GM19438 (cell line): ENCODE measurements around the gene C19orf25.
"Not testable (repeated sequence)": the region's sequence is repeated elsewhere in the genome, so short reads cannot be mapped to it uniquely, and the experiment has no call there.

Experiments used
- ATAC-seq: cut with Tn5 transposase; IDR thresholded peaks from one replicate; pipeline ENCODE4 v1.9.1; 2021; ENCODE audit warnings: low read depth; ENCODE audit not compliant: unreplicated experiment

The C19orf25 gene

DNA sequence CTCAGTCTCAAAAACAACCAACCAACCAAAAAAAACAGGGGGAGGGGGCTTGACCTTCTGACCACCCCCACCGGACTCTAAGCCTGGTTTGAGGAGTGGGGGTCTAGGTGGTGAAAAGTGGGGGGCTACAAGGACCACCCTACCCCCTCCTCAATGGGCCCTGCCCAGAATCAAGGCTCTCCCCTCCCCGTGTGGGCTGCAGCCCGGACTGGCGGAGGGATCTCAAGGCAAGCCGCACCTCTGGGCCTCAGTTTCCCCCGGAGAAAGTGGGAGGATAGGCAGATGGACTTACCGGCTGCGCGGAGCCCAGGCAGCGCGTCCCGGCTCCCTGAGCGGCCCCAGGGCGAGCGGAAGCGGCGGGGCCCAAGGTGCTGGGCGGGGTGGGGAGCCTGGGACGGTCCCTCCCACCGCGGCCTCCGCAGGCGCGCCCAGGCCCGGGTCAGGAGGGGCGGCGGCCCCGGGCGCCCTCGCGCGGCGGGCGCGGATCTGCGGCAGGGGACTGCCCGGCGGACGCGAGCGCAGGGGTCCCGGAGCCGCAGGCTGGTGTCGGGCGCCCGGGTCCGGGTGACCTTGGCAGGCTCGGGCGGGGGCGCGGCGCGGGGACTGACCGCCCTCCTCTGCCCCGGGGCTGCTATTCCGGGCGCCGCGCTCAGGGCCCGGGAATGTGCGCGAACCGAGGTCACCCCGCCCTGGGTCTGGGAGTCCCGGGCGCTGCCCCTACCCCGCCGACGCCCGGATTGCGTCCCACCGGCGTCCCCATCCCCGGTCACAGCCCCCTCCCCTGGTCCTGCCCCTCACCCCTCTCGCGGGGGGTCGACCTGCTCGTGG lies 33.9 kb upstream of the C19orf25 start, which contains the start of gene ADAMTSL5:
Gene ADAMTSL5, minus strand, starts transcription at position 349 of the 828 bp plus-strand sequence. CDS start 2,076 bp downstream, outside the sequence.
- ATAC-seq: no peak

DNA sequence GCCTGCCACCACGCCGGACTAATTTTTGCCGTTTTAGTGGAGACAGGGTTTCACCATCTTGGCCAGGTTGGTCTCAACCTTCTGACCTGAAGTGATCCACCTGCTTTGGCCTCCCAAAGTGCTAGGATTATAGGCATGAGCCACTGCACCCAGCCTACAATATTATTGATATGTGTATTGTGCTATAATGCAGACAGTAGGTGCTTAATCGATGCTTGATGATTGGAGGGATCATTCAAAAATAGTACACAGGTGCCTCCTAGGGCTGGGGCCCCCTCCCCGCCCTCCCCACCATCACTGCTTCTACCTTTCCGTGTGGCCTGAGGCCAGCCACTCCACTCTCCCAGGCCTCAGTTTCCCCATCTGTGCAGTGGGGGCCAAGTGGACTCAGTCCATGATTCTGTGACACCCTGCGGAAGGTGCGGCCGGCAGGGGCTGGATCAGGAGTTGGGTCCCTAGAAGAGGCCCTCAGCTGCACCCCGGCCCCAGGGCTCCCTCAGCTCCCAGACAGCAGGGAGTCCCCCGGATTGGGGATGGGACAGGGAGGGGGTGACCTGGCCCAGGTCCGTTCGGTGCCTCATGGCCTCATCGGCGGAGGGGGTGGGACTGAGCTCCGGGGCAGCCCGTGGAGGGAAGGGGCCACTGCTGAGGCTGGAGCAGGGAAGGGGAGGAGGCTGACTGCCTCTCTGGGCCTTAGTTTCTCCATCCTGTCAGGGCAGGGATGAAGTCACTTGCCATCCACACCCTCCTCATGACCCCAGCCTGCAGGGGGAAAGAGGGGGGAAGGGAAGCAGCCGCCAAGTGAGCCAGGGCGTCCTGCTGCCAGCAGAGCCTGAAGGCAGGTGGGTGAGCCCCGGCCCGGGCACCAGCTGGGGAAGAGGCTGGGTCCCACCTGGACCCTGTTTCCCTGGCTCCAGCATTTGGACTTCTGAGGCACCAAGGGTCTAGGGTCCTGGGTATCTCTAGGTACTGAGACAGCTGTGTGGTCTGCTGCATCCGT lies 32.6 kb upstream of the C19orf25 start:
- ATAC-seq: no peak

DNA sequence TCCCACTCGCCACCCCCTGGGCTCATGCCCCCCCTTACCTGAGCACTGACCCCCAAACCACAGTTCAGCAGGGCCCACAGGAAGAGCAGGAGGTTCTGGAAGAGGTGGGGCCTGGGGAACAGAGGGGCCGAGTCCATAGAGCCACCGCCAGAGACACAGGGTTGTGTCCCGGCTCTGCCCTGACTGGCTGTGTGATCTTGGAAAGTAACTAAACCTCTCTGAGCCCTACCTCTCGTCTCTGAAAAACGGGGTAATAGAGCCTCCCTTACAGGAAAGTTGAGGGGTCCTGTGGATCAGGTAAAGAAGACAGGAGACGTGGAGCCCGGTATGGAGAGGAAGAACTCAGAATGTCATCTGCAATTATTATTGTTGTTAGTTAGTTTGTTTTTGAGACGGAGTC lies 31.8 kb upstream of the C19orf25 start:
- ATAC-seq: no peak

DNA sequence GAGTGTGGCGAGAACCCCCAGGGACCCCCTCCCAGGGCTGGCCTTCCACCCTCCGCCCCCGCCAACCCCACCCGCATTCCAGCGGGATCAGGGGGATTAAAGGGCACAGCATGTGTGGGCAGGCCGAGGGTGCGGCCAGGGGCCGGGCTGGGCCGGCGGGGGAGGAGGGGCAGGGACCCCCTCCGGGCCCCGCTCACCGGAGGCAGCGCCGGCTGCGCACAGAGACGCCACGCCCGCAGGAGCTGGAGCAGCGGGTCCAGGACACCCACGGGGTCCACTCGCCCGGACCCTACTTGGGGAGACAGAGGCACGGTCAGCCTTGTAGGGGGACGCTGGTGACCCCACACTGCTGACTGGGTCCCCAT lies 31.4 kb upstream of the C19orf25 start:
- no peak for ATAC-seq

DNA sequence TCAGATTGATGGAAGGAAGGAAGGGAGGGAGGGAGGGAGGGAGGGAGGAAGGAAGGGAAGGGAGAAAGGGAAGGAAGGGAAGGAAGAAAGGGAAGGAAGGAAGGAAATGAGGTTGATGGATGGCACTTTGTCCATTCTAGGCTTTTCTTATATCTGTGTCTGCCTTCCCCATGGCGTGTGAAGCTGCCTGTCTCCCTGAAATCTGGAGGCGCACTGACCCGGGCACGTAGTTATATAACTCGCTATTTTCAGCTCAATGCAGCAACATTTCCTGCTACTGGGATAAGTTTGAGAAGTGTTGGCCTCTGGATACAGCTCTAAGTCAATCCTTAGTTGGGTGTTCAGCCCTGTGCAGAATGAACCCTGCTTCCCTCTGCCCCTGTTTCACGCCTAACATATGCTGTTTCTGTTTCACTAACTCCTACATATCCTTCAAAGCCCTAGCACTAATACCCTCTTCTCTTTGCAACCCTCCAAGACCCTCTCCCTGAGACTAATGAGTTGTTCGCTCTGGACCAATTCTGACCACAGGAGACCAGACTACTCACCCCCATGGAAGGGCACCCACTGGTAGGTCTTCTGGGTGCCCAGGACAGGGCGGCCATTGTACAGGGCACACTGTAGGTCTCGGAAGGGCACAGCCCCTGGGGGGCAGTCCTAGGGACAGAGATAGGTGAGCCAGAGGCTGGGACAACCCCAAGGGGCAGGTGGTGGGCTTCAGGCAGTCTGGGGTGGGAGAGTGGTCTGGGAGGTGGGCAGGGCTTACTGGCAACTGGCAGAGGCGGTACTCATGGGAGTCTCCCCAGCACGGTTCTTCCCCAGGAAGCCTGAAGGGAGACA lies 30.8 kb upstream of the C19orf25 start:
- ATAC-seq: no peak

DNA sequence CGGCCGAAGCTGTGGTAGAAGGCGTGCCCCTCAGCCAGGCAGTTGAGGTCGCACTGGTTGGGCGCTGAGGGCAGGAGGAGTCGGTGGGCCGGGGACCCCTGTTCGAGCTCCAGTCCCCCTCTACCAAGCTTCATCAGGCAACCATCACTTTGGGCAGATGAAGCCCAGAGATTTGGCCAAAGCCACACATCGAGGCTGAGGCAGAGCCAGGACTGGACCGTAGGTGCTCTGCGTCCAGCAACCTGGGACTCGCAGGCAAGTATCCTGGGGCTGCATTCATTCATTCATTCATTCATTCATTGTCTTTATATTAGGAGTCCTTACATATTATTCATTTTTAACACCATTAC lies 29.5 kb upstream of the C19orf25 start:
- no peak for ATAC-seq

DNA sequence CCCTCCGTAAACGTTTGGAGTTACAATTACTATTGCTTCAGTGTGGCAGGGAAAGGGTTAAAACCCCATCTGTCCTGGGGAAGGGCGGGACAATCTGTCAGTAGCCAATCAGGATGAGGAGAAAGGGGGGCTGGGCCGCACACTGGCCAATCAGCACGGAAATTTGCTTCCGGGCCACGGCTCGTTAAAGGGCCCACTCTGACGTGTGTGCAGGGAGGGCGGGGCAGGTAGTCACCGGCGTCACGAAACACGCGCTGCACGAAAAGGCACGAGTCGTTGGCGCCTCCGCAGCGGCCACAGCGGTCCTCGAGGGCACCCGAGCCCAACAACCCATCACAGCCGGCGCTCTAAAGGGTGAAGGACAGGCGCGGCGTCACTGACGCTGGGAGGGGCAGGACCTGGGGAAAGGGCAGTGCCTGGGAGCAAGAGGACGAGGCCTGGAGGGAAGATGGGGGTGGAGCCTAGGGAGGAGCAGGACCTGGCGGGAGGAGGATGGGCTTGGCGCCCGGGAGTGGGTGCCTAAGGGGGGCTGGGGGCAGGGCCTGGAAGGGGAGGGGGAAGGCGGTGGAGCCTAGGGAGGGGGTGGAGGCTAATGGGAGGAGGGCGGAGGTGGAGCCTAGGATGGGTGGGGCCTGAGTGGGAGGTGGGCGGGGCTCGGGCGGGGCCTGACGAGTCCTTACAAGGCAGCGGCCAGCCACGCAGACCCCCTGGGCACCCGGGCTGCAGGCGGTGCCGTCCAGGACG lies 28.9 kb upstream of the C19orf25 start:
- ATAC-seq: no peak

DNA sequence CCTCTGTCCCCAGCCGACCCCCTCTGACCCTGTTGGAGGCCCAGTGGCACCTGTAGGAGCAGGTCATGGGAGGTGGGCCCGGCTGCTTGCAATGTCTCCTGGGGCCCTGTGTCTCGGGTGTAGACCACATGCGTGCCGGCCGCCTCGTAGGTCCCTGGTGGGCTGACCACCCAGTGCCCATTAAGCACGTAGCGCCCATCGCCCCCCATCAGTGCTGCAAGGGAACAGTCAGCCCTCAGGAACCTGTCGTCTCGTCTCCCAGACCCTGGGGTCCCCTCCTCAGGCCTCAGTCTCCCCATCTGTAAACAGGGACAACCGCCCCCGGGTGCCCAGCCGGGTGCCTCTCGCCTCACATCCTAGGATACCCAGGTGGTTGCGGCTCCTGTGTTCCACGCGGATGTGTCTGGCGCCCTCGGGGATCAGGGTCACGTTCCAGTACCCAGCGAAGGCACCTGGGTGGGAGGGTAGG lies 28.2 kb upstream of the C19orf25 start:
- ATAC-seq: no peak

DNA sequence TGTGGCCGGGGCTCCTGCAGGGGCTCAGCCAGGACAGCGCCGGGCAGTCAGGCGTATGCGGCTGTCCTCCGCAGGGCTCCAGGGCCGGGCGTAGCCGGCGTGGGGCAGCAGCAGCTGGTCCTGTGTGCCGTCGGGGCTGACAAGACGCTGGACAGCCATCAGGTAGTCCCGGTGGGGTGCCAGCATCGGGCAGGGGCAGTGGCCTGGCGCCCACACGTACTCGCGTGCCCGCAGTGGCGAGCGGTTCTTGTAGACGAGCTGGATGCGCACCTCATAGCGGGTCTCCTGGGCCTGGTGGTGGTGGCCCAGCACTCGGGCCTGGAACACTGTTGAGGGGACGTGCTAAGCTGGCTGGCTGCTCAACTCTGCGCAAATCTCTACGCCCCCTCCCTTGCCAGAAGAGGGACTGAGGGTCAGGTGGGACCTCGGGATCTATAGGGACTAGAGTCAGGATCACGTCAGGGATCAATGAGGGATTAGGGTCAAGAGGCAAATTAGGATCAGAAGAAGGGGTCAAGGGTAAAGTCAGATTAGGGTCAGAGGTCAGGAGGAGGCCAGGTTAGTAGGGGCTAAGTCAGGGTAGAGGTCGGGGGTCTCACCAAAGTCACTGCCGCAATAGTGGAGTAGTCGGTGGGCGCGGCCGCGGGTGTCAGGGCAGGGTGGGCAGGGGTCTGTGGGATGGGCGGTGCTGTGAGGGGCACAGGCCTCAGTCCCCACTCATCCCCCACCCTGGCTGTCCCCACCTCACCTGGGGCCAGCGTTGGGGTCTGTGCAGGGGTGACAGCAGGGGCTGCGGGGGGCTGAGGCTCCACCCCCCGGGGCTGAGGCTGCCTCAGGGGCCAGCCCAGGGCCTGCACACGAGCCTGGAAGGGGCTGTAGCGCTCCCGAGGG lies 27.2 kb upstream of the C19orf25 start:
- no peak for ATAC-seq

DNA sequence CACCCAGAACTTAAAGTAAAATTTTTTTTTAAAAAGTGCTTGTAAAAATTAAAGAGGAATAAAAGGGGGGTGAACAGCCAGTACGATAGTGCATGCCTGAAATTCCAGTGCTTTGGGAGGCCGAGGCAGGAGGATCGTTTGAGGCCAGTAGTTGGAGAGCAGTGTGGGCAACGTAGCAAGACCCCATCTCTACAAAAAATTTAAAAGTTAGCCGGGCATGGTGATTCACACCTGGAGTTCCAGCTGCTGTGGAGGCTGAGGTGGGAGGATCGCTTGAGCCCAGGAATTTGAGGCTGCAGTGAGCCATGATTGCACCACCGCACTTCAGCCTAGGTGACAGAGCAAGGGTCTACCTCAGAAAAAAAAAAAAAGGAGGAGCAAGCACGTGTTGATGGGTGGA lies 26.0 kb upstream of the C19orf25 start:
- no peak for ATAC-seq

DNA sequence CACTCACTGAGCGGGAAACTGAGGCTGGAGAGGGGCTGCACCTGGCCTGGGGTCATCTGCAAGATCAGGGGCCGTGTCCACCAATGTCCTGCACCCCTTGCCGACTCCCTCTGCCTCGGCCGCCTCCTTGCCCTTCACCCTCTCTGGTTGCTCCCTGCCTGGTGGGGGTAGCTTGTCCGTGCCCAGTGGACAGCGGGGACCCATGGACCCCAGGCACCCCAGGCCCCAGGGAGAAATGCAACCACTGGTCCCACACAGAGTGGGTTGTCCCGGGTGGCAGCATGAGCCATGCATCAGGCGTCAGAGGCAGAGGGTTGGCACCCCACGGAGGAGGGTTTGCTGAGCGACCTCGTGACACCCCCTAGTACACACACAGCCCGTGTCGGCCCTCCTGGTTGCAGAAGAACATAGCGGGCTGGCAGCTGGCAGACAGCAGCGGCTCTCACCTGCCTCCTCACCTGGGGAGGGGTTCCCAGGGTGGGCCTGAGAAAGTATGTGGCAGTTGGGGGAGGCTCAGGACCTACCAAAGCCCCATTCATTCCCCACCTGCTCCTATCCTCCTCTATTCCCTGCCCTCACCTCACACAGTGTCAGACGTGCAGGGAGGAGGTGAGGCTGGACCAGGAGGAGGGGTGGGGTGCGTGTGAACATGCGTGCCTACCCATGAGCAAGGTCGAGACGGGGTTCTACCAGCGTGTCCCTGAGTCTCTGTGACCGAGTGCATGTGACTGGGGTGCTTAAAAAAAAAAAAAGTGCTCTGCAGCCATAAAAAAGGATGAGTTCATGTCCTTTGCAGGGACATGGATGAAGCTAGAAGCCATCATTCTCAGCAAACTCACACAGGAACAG lies 25.1 kb upstream of the C19orf25 start:
- ATAC-seq: no peak

DNA sequence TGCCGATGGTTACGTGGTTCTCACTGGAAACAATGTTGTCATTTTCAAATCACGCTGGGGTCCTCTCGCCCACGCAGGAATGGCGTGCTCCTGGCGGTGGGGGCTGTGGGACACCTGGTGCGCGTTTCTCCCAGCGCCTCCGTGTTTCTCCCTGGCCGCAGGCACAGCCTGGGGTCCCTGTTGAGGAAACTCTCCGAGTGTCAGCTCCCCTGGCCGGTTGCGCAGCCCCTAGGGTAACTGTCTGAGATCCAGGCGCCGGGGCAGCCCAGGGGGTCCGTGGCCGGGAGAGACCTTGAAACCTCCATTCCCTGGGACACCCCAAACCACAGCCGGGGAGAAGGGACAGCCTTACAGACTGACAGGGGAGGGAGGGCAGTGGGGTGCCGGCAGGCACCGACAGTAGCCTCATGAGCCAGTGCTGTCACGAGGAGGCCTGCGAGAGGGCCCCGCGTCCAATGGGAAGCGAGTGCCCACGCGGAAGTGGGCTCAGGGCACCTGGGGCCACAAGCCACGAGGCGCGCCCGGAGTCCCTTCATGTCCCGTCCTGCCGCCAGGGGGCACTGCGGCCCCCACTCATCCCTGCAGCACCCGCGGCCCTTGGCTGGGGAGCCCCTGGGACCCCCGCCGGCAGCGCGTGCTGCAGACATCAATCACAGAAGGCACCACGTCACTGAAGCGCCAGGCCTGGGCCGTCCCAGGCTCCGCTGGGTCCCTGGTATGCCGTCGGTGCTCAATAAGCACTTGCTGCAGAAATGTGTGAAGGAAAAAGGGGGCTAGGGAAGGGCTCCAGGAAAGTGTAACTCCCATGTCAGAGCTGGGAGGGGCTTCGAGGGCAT lies 24.3 kb upstream of the C19orf25 start:
- ATAC-seq: no peak

DNA sequence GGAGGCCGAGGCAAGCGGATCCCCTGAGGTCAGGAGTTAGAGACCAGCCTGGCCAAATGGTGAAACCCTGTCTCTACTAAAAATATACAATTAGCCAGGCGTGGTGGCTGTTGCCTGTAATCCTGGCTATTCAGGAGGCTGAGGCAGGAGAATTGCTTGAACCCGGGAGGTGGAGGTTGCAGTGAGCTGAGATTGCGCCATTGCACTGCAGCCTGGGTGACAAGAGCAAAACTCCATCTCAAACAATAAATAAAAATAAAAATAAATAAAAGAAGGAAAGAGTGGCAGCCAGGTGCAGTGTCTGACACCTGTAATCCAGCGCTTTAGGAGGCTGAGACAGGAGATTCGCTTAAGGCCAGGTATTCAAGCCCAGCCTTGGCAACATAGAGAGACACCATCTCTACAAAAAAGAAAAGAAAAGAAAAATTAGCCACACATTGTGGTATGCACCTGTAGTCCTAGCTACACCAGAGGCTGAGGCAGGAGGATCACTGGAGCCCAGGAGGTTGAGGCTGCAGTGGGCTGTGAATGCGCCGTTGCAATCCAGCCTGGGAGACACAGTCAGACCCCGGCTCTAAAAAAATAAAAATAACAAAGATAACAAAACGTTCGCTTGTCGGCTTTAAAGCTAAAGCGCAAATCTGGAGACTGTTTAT lies 23.5 kb upstream of the C19orf25 start:
- no peak for ATAC-seq

DNA sequence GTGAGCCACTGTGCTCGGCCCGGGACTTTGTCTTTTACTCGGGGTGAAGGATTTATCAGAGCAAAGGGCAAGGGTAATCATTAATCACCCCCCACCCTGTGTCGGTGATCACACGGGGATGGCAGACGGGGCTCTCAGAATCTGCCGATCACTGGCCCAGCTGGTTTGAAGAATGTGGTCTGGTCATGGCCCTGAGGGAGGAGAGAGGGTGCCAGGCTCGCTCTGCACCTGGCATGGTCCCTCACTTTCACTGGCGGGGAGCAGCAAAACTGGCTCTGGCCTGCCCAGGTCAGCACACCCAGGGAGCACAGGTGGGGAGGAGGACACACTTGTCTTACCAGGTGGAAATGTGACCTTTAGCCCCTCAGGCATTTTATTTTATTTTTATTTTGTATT lies 22.2 kb upstream of the C19orf25 start:
- ATAC-seq: no peak

DNA sequence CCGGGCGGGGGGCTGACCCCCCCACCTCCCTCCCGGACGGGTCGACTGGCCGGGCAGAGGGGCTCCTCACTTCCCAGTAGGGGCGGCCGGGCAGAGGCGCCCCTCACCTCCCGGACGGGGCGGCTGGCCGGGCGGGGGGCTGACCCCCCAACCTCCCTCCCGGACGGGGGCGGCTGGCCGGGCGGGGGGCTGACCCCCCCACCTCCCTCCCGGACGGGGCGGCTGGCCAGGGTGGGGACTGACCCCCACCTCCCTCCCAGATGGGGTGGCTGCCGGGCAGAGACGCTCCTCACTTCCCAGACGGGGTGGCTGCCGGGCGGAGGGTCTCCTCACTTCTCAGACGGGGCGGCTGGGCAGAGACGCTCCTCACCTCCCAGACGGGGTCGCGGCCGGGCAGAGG lies 20.2 kb upstream of the C19orf25 start:
- not testable (repeated sequence) for ATAC-seq

DNA sequence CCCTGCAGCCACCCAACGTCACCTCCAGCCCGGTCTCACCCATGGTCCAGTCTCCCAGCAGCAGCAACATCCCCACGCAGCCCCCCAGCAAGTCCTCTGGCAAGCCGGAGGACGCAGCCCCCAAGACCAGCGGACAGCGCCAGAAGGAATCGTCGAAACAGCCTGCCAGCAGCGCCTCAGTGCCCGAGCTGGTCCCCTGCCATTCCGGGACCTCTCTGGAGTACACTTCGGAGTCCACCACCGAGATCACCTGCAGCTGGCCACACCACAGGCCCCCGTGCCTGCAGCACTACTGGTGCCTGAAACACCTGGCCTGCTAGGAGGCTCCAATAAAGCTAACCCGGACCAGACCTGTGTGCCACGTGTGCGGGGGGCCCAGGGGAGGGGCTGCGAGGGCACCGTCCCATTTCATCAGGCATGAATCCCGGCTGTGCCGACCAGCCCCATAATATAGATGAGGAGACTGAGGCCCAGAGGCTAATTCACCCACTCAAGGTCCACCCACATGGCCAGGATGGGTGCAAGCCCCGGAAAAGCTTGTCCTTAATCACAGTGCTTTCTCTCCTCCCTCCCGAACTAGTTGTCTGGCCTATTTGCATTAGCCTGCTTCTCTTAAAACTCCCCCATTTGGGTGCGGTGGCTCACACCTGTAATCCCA lies 18.7 kb upstream of the C19orf25 start:
- ATAC-seq: no peak
